NOMO-1 treated with dmso at 0.1 percent for 144 hours (cell line): ENCODE results near the gene PEG3.

Experiments used
- DNase-seq: peaks from one replicate; lab custom pipeline; 2025; ENCODE audit not compliant: unreplicated experiment; lab: John Stamatoyannopoulos, UW

PEG3 gene

DNA sequence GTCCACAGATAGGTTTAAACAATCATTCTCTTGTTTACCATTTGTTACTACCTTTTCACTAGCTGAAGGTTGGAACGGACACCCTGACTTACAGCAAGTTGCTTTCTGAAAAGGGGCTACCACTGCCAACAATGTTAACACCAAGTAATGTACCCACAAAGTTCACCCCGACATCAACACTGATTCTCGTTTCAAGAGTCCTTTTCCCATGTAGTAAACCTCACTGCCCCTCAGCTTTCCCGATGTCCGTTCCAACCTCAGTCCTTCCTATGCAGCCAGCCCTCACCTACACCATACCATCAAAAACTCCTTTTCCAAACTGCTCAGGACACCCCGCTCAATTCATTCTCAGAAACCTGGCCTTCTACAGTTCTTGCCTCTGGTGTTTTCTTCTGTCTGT lies 29.0 kb downstream of the PEG3 start:
- DNase-seq = no peak

DNA sequence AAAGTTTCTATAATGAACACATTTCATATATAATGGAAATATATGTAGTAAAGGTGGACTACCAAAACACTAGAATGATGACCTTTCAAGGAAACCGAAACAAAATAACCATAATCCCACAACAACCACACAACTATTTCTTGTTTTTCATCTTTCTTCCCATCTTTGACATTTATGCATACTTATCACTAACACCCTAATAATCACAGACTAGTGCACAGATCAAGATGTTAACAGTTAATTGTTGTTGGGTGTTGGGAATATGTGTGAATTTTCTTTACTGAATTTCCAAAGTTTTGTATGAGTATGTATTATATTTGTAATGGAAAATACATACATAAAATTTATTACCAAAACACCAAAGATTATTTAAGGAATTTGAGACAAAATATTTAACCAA lies 30.3 kb downstream of the PEG3 start:
- no peak for DNase-seq

DNA sequence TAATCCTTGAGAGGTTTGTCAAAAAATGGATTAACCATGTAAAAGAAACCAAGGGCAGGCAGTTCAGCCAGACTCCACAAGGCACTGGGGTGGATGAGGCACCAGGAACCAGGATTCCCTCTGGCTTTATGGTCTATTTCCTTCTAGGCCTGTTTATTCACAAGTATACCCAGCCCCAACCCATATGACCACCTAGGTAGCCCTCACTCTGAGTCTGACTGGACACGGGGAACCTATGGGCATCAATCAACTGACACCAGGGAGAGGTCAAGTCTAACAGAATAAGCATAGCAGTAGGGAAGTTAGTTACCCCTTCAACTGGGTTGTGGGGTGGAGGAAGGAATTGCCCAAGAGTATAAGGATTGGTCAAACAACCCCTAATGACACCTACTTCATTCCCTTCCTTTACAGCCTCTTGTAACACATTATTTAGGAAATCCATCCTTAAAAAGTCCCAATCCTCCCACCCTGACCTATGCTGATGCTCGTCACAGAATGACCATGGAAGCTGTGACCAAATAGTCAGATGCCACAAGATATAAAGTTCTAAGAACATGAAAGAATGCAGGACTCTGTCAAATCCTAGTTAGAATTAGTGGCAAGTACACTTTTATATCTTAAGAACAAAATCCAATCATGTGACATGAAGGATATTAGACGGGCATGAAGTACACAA lies 31.7 kb downstream of the PEG3 start:
- no peak for DNase-seq

DNA sequence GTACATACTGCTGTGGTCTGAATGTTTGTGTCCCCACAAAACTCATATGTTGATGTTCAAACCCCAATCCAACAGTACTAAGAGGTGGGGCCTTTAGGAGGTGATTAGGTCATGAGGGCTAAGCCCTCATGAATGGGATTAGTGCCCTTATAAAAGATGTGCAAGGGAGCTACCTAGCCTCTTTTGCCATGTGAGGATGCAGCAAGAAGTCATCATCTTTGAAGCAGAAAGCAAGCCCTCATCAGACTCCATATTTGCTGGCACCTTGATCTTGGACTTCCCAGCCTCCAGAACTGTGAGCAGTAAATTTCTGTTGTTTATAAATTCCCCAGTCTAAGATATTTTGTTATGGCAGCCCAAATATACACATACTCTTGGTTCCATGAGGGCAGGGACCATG lies 33.9 kb downstream of the PEG3 start:
- DNase-seq = no peak
